ENCODE measurements around the gene GPM6B.

DNA sequence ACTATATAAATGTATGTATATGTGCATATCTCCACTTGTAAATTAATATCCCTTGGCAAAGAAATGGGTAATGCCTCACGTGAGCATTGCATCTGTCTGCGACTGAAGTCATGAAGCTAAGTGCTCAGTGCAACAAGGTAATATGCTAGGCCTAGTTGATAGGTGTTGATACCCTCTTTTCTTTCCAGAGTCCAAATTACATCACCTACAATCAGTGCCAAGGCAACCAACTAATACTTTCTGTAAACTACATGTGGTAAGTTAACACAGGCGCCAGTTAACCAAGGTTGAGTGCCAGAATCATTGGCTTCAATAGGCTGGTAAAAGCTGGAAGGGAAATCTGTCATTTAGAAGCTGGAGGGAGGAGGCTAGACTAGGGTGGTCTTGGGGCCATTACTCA lies 41.1 kb downstream of the GPM6B start:
- TF ChIP-seq POLR2AphosphoS5 (IDR thresholded peaks at IDR 0.05; ENCODE audit: low read depth, low read length) = no peak
- no peak for TF ChIP-seq POLR2A (IDR thresholded peaks at IDR 0.05; ENCODE audit: low read depth, low read length)
- TF ChIP-seq TAF1 (IDR thresholded peaks at IDR 0.05; ENCODE audit: low read depth, low read length) = no peak
- no peak for TF ChIP-seq SPI1 (IDR thresholded peaks at IDR 0.05; ENCODE audit: low read depth, low read length)
- TF ChIP-seq POU2F2 (IDR thresholded peaks at IDR 0.05; ENCODE audit: low read depth, low read length) = no peak
